T-helper 9 cell (primary cell): Measurements from ENCODE around the gene ITGA5.

Source experiments
- DNase-seq: peaks from one replicate; pipeline ENCODE4 v3.0.0-alpha.2; 2020
- total RNA-seq, 2 donors: gene quantifications; one replicate each; lab custom pipeline; 2026; lab: John Stamatoyannopoulos, UW

The ITGA5 gene
- 209 to 374 reads per million in 2 donors for total RNA-seq

- peak; percentile 50 for DNase-seq
Measured at GRCh38 chr12:54419088-54419887, at the start of gene ITGA5. Gene ITGA5, minus strand, starts transcription at chr12:54419266. Its CDS starts 68 bp downstream, at chr12:54419198.

GRCh38 chr12:54465857-54466523 lies 46.9 kb upstream of the ITGA5 start:
- no peak for DNase-seq

- no peak for DNase-seq
Measured at GRCh38 chr12:54463484-54463883, 44.4 kb upstream of the ITGA5 start.

DNA sequence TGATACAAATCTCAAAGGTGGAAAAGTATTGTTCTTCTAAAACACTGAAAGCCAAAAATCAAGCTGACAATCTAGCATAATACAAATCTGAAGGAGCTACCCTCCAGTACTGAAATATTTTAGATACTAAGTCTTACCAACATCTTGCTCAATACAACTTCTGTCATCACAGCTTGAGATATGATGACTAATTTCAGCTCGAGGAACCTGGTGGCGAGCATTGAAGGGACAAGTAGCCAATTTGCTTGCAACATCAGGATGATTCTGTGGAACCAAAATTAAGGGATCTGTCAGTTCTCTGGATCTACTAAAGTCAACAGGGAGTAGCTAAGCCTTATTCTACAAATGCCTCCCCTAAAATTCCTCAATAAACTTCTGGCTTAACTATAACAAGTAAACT lies 44.0 kb upstream of the ITGA5 start:
- no peak for DNase-seq

DNA sequence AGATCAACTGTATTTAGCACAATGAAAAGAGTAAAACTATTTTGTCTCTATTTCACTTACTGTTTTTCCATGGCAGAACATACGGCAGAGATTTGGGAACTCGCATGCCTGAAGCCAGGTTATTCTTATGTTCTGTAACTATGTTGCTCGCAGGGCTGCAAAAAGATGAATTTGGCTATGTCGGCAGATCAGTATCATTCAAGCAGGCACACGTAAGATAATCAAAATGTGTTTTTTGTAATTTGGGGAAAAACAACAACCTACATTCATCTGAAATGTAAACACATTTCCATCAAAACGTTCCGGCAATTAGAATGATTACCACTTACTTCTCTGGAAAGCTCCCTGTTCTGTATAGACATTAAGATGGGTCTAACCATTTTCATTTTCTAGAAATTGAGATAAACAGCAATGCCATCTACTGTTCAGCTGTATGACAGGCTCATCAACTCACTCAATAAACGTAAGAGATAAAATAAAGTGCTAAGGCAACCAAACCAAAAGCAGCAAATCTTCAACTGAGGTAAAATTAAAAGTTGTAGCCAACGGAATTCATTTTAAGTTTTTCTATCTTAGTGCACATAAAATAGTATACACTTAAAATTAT lies 41.4 kb upstream of the ITGA5 start:
- DNase-seq: no peak

- DNase-seq: no peak
Measured at GRCh38 chr12:54459355-54459754, 40.3 kb upstream of the ITGA5 start.

- no peak for DNase-seq
Measured at GRCh38 chr12:54455760-54456469, 36.8 kb upstream of the ITGA5 start.

- DNase-seq: no peak
Measured at GRCh38 chr12:54452628-54453027, 33.6 kb upstream of the ITGA5 start.

DNA sequence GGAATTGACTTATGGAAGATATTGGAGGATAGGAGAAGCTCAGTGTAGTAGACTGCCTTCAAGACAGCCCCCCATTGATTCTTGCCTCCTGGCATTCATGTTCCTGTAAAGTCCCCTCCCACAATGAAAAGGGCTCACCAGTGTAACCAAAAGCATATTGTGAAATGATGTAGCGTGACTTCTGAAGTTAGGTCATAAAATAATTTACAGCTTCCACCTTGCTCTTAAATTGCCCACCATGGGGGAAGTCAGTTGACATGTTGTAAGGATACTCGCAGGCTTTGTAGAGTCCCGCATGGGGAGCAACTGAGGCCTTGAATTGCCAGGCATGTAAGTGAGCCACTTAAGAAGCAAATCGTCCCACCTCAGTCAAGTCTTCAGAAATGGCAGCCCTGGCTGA lies 29.3 kb upstream of the ITGA5 start:
- DNase-seq: no peak

DNA sequence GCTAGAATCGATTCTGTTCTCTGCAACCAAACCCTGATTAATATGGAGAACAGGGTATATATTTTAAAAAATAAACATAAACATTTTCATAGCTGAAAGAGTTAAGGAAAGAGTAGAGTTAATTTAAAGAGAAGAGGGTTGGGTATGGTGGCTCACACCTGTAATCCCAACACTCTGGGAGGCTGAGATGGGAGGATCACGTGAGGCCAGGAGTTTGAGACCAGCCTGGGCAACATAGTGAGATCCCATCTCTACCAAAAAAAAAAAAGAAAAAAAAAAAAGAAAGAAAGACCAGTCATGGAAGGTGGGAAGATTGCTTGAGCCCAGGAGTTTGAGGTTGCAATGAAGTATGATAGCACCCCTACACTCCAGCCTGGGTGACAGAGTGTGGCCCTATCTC lies 28.9 kb upstream of the ITGA5 start:
- DNase-seq: no peak

GRCh38 chr12:54444206-54444605 lies 25.1 kb upstream of the ITGA5 start:
- DNase-seq: no peak

DNA sequence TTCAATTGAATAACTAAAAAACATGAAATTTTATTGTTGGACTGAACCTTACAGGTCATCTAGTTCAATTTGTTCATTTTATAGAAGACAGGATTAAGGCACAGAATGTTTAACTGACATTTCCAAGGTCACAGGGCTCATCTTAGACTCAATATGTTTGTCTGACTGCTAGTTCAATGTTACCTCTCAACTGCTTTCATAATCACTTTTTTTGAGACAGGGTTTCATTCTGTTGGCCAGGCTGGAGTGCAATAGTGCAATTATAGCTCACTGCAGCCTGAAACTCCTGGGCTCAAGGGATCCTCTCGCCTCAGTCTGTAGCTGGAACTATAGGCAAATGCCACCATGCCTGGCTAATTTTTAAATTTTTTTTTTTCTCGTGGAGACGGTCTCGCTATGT lies 24.4 kb upstream of the ITGA5 start:
- no peak for DNase-seq

DNA sequence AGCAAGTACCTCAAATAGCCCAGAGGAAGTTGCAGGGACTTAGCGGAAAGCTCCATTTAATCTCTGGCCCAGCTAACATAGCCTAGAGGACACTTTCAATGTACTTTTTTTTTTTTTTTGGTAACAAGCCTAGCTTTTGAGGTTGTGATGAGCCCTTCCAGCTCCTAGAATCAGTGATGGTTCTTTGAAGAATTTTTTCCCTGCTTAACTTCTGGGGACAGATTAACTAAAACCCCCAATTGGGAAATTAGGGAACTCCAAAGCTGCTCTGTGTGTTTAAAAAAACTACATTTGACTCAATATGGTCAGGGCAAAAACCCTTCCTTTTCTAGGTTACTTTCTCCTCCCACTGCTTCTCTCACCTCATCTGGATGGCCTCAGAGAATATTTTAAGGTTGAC lies 23.9 kb upstream of the ITGA5 start:
- no peak for DNase-seq

GRCh38 chr12:54442099-54442498 lies 23.0 kb upstream of the ITGA5 start:
- DNase-seq: no peak

GRCh38 chr12:54439521-54440255 lies 20.6 kb upstream of the ITGA5 start:
- no peak for DNase-seq

DNA sequence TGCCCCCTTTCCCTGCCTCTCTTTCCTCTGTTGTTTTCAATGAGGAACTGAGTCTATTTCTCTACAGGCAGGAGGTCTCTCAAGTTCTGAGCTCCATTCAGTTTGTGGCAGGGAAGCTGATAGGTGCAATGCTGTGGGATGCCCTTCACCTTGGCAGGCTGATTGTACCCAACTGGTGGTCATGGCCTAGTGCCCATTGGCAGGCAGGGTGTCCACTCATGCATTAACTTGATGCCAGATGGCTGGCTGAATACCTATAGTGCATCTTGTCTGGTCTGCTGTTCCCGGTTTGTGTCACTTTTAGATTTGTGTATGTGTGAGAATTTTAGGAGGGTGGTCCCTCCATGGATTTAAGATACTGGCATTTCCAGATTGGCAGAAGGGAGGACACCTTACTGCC lies 20.0 kb upstream of the ITGA5 start:
- no peak for DNase-seq

GRCh38 chr12:54438517-54438916 lies 19.5 kb upstream of the ITGA5 start:
- no peak for DNase-seq

DNA sequence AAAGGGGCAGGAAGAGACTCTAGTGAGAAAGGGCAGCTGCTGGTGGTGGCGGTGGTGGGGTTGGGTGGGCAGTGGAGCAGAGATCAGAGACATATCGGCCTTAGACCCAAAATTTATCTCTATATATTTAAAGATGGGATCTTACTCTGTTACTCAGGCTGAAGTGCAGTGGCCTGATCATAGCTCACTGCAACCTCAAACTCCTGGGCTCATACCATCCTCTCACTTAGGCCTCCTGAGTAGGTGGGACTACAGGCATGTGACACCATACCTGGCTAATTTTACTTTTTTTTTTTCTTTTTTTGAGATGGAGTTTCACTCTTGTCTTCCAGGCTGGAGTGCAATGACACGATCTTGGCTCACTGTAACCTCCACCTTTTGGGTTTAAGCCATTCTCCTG lies 18.6 kb upstream of the ITGA5 start:
- no peak for DNase-seq

GRCh38 chr12:54437243-54437642 lies 18.2 kb upstream of the ITGA5 start:
- no peak for DNase-seq

- DNase-seq: no peak
Measured at GRCh38 chr12:54432815-54433164, 13.7 kb upstream of the ITGA5 start.

GRCh38 chr12:54431911-54432814 lies 13.1 kb upstream of the ITGA5 start:
- no peak for DNase-seq
